Measurements from ENCODE around the gene SLU7. TPM values are rescaled to one million over a fixed set of nuclear protein-coding genes. Genes with fewer than 3 reads are reported as not detected.

Gene SLU7
- total RNA-seq, 1 donor from 2014 or later = 59.3 TPM

DNA sequence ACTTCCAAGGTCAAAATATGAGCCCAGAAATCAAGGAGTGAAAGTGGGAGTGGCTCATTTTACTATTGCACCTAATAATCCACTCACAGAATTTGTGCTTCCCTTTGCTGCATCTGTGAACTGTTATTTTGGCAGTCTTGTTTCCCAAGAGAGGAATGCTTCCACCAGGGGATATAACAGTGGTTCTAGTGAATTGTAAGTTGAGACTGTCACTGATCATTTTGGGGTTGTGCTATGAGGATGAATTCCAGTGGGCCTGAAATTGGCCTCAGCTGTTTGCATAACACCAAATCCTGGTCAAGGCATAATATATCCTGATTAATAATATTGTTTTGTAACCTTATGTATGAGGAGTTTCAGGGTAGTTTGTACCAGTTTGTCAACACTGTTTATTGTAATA lies 33.4 kb downstream of the SLU7 start:
- DNase-seq (no peak), ATAC-seq (ENCODE audit: low read depth) (no peak)
- peaks cover 12% of the 10 kb centered on the region for H3K9me3 Mint-ChIP-seq
- H3K4me3 Mint-ChIP-seq = no peak overlapping the region
- no peak overlapping the region for H3K27ac Mint-ChIP-seq
- no peaks in the 10 kb centered on the region for H3K27me3 Mint-ChIP-seq
- ChIA-PET POLR2A (no interaction called here), CTCF (no interaction called here)
- peaks cover 4% of the 10 kb centered on the region for H3K36me3 Mint-ChIP-seq (ENCODE audit: low read depth)
- intact Hi-C loops (cut with micrococcal nuclease) = no loop called here
- TF ChIP-seq, protein P1, sequence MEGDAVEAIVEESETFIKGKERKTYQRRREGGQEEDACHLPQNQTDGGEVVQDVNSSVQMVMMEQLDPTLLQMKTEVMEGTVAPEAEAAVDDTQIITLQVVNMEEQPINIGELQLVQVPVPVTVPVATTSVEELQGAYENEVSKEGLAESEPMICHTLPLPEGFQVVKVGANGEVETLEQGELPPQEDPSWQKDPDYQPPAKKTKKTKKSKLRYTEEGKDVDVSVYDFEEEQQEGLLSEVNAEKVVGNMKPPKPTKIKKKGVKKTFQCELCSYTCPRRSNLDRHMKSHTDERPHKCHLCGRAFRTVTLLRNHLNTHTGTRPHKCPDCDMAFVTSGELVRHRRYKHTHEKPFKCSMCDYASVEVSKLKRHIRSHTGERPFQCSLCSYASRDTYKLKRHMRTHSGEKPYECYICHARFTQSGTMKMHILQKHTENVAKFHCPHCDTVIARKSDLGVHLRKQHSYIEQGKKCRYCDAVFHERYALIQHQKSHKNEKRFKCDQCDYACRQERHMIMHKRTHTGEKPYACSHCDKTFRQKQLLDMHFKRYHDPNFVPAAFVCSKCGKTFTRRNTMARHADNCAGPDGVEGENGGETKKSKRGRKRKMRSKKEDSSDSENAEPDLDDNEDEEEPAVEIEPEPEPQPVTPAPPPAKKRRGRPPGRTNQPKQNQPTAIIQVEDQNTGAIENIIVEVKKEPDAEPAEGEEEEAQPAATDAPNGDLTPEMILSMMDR (IDR thresholded peaks at IDR 0.05) = no peak
- H3K4me1 Mint-ChIP-seq = peaks cover 9% of the 10 kb centered on the region

DNA sequence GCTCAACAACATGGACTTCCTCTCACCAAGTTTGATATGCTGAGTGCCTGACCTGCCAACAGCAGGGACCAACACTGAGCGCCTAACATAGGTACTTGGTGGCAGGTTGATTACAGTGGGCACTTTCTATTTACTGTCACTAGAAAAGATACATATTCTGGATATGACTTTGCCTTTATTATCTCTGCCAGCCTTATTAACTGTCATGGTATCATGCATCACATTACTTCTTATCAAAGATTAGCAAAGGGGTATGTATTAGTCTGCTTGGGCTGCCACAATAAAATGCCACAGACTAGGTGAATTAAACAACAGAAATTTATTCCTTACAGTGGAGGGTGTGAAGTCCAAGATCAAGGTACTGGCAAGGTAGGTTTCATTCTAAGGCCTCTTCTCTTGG lies 34.2 kb downstream of the SLU7 start:
- peaks cover 9% of the 10 kb centered on the region for H3K4me1 Mint-ChIP-seq
- H3K4me3 Mint-ChIP-seq = no peak overlapping the region
- no peak for DNase-seq
- ChIA-PET POLR2A (no interaction called here), CTCF (no interaction called here)
- ATAC-seq (ENCODE audit: low read depth) = no peak
- H3K27me3 Mint-ChIP-seq = peaks cover 2% of the 10 kb centered on the region
- peaks cover 4% of the 10 kb centered on the region for H3K36me3 Mint-ChIP-seq (ENCODE audit: low read depth)
- H3K9me3 Mint-ChIP-seq = peaks cover 12% of the 10 kb centered on the region
- intact Hi-C loops (cut with micrococcal nuclease) = no loop called here
- H3K27ac Mint-ChIP-seq = no peak overlapping the region
- TF ChIP-seq, protein P1 (IDR thresholded peaks at IDR 0.05) = no peak

DNA sequence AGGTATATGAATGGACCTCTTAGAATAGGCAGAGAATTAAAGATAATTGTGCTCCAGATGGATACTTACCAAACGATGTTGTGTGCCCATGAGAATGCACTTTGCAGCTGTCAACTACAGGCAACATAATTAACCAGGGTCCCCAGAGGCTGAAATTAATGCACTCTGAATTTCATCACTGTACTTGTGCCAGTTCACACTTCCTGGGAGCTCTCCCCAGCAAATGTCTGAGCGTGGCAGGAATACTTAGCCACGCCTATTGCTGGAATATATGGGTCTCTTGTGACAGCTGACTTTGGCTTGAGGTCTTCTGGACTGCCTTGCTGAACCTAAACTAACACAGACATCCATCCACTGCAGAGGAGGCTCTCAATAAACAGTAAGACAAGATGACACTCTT lies 36.5 kb downstream of the SLU7 start:
- peaks cover 9% of the 10 kb centered on the region for H3K27me3 Mint-ChIP-seq
- ChIA-PET CTCF (interaction anchor here (0.9 kb wide), 1 partner anchor 9 kb away, joined by 4 read pairs; no protein-coding TSS in a partner anchor), POLR2A (no interaction called here)
- peaks cover 9% of the 10 kb centered on the region for H3K4me1 Mint-ChIP-seq
- ATAC-seq (ENCODE audit: low read depth) (no peak), DNase-seq (no peak)
- intact Hi-C loops (cut with micrococcal nuclease) = no loop called here
- H3K27ac Mint-ChIP-seq = no peak overlapping the region
- no peak overlapping the region for H3K4me3 Mint-ChIP-seq
- H3K9me3 Mint-ChIP-seq = peaks cover 3% of the 10 kb centered on the region
- TF ChIP-seq, protein P1 (IDR thresholded peaks at IDR 0.05) = no peak
- H3K36me3 Mint-ChIP-seq (ENCODE audit: low read depth) = no peaks in the 10 kb centered on the region

DNA sequence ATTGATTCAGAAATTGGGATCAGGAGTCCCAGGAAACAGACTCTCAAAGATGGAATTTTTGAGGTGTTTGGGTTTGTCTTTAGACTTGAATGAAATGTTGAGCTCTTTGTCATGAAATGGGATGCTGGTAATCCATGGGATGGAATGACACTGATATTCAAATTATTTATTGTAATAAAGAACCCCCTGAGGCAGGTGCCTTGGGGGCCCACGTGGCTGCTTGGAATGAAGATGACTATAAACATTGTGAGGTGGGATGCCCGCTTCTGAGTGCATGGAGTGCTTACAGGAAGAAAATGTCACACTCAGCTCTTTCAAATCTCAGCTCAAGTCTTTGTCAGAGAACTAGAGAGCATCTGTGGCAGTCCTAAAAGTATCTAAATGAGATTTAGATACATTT lies 38.8 kb downstream of the SLU7 start:
- ATAC-seq (ENCODE audit: low read depth) = no peak
- H3K27me3 Mint-ChIP-seq = peaks cover 21% of the 10 kb centered on the region
- H3K9me3 Mint-ChIP-seq = no peaks in the 10 kb centered on the region
- no peak for DNase-seq
- H3K4me1 Mint-ChIP-seq = peaks cover 9% of the 10 kb centered on the region
- intact Hi-C loops (cut with micrococcal nuclease) = no loop called here
- TF ChIP-seq, protein P1 (IDR thresholded peaks at IDR 0.05) = no peak
- no peaks in the 10 kb centered on the region for H3K36me3 Mint-ChIP-seq (ENCODE audit: low read depth)
- ChIA-PET POLR2A (no interaction called here), CTCF (no interaction called here)
- H3K4me3 Mint-ChIP-seq = no peak overlapping the region
- H3K27ac Mint-ChIP-seq = no peak overlapping the region

DNA sequence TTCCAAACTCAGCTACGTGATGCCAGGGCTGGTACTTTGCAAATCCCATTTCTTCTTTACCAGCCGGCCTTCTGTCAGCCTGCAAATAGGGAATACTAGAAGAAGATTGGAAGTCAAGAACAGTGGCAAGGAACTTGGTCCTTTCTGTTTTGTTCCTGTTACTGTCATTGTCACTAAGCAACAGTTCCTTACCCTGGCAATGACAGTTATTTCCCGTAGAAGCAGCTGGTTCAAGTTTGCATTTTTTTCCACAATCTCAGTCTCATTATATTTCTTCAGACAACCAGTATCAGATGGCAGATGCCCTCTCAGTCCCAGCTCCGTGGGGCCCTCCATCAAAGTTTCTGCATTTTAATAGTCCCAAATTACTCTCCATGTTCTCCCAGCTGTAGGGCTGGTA lies 39.4 kb downstream of the SLU7 start:
- ChIA-PET POLR2A (no interaction called here), CTCF (interaction anchor here (1.4 kb wide), 1 partner anchor 10 kb away, joined by 4 read pairs; no protein-coding TSS in a partner anchor)
- ATAC-seq (ENCODE audit: low read depth) (no peak), DNase-seq (no peak)
- Mint-ChIP-seq H3K36me3 (ENCODE audit: low read depth) (no peaks in the 10 kb centered on the region), H3K27me3 (peaks cover 26% of the 10 kb centered on the region), H3K27ac (no peak overlapping the region), H3K4me1 (peaks cover 9% of the 10 kb centered on the region), H3K9me3 (no peaks in the 10 kb centered on the region), H3K4me3 (no peak overlapping the region)
- TF ChIP-seq, protein P1 (IDR thresholded peaks at IDR 0.05) = no peak
- intact Hi-C loops (cut with micrococcal nuclease) = no loop called here
